DOHH2 (cell line): ENCODE measurements around the gene MCC.

ENCODE experiments used
- EZH2phosphoT487 ChIP-seq: fragments of 200-600 bp; sonication (generic); IDR thresholded peaks from 2 replicates; pipeline ENCODE4 v1.6.1; 2017; ENCODE audit warnings: borderline replicate concordance, mild to moderate bottlenecking, antibody characterized with exemption, low read length, moderate library complexity, mixed read lengths
- TF ChIP-seq, protein P1 (sequence below): fragments of 200-600 bp; sonication (generic); IDR thresholded peaks from one replicate; pipeline ENCODE4 v1.5.1; 2014; ENCODE audit warnings: antibody characterized with exemption, mild to moderate bottlenecking, low read depth, low read length; ENCODE audit not compliant: poor library complexity, severe bottlenecking

- TF ChIP-seq, protein P1, sequence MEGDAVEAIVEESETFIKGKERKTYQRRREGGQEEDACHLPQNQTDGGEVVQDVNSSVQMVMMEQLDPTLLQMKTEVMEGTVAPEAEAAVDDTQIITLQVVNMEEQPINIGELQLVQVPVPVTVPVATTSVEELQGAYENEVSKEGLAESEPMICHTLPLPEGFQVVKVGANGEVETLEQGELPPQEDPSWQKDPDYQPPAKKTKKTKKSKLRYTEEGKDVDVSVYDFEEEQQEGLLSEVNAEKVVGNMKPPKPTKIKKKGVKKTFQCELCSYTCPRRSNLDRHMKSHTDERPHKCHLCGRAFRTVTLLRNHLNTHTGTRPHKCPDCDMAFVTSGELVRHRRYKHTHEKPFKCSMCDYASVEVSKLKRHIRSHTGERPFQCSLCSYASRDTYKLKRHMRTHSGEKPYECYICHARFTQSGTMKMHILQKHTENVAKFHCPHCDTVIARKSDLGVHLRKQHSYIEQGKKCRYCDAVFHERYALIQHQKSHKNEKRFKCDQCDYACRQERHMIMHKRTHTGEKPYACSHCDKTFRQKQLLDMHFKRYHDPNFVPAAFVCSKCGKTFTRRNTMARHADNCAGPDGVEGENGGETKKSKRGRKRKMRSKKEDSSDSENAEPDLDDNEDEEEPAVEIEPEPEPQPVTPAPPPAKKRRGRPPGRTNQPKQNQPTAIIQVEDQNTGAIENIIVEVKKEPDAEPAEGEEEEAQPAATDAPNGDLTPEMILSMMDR = no peak
- no peak for TF ChIP-seq EZH2phosphoT487
Measured at GRCh38 chr5:112996830-112997374, 491.4 kb downstream of the MCC start.
